OCI-LY1 (cell line): ENCODE data around the gene TAAR2.

Experiments
- H2AFZ ChIP-seq: fragments of 200-600 bp; sonication (generic), shearing (Covaris generic); 2 replicates; pipeline ENCODE4 v1.6.0; 2014; ENCODE audit warnings: antibody characterized with exemption, mild to moderate bottlenecking, low read length
- H3F3A ChIP-seq: fragments of 200-600 bp; sonication (generic), shearing (Covaris generic); 2 replicates; pipeline ENCODE4 v1.6.0; 2014; ENCODE audit warnings: mild to moderate bottlenecking, antibody characterized with exemption, low read length, moderate library complexity; ENCODE audit not compliant: insufficient read depth
- H3K27ac ChIP-seq: fragments of 200-600 bp; sonication (generic); 2 replicates; pipeline ENCODE4 v1.5.1; 2014; ENCODE audit warnings: low read length, mixed run types, mild to moderate bottlenecking, low read depth; ENCODE audit not compliant: poor library complexity, severe bottlenecking
- H3K27me3 ChIP-seq: fragments of 200-600 bp; sonication (generic); 2 replicates; pipeline ENCODE4 v1.6.0; 2014; ENCODE audit warnings: antibody characterized with exemption, mild to moderate bottlenecking, low read length, moderate library complexity; ENCODE audit not compliant: insufficient read depth
- H3K36me3 ChIP-seq: fragments of 200-600 bp; sonication (generic); 2 replicates; pipeline ENCODE4 v1.6.1; 2014; ENCODE audit warnings: mild to moderate bottlenecking, antibody characterized with exemption, low read length, moderate library complexity, mixed read lengths; ENCODE audit not compliant: insufficient read depth
- H3K4me1 ChIP-seq: fragments of 200-600 bp; sonication (generic); 2 replicates; pipeline ENCODE4 v1.5.1; 2014; ENCODE audit warnings: mild to moderate bottlenecking, low read length, moderate library complexity; ENCODE audit not compliant: insufficient read depth, severe bottlenecking
- H3K4me2 ChIP-seq: fragments of 200-600 bp; sonication (generic), shearing (Covaris generic); 2 replicates; pipeline ENCODE4 v1.6.1; 2014; ENCODE audit warnings: low read length
- H3K4me3 ChIP-seq: fragments of 200-600 bp; sonication (generic); 2 replicates; pipeline ENCODE4 v1.5.1; 2014; ENCODE audit warnings: low read length, low read depth, mild to moderate bottlenecking, mixed read lengths; ENCODE audit not compliant: poor library complexity, severe bottlenecking
- H3K79me2 ChIP-seq: fragments of 200-600 bp; shearing (Covaris generic); 2 replicates; pipeline ENCODE4 v1.6.1; 2016; ENCODE audit warnings: mixed run types, low read length, mixed read lengths; ENCODE audit not compliant: insufficient read depth
- H3K9ac ChIP-seq: fragments of 200-600 bp; sonication (generic), shearing (Covaris generic); 2 replicates; pipeline ENCODE4 v1.6.1; 2014; ENCODE audit warnings: mild to moderate bottlenecking, low read length, mixed read lengths
- H3K9me2 ChIP-seq: fragments of 200-600 bp; sonication (generic), shearing (Covaris generic); 2 replicates; pipeline ENCODE4 v1.6.1; 2014; ENCODE audit warnings: low read depth, mild to moderate bottlenecking, low read length, mixed read lengths
- H3K9me3 ChIP-seq: fragments of 200-600 bp; shearing (Covaris generic); 2 replicates; pipeline ENCODE4 v1.6.1; 2014; ENCODE audit warnings: low read length, mixed read lengths
- H4K20me1 ChIP-seq: fragments of 200-600 bp; sonication (generic), shearing (Covaris generic); 2 replicates; pipeline ENCODE4 v1.6.0; 2016; ENCODE audit warnings: mild to moderate bottlenecking, low read length; ENCODE audit not compliant: insufficient read depth
- EZH2 ChIP-seq: fragments of 200-600 bp; sonication (generic), shearing (Covaris generic); IDR thresholded peaks from 2 replicates; pipeline ENCODE4 v1.8.0; 2017; ENCODE audit warnings: borderline replicate concordance, mixed run types, mild to moderate bottlenecking, antibody characterized with exemption, low read length, moderate library complexity, mixed read lengths
- TF ChIP-seq, protein P1 (sequence below): fragments of 200-600 bp; sonication (generic), shearing (Covaris generic); IDR thresholded peaks from 2 replicates; pipeline ENCODE4 v1.5.1; 2017; ENCODE audit warnings: mild to moderate bottlenecking, antibody characterized with exemption, low read length, moderate library complexity, mixed read lengths

Gene TAAR2, protein sequence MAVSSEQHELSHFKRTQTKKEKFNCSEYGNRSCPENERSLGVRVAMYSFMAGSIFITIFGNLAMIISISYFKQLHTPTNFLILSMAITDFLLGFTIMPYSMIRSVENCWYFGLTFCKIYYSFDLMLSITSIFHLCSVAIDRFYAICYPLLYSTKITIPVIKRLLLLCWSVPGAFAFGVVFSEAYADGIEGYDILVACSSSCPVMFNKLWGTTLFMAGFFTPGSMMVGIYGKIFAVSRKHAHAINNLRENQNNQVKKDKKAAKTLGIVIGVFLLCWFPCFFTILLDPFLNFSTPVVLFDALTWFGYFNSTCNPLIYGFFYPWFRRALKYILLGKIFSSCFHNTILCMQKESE

GRCh38 chr6:132624175-132624574 is at the start of gene TAAR2:
TAAR2 (minus strand) TSS chr6:132624275; CDS start chr6:132624275, 0 bp downstream.
- TF ChIP-seq, protein P1, sequence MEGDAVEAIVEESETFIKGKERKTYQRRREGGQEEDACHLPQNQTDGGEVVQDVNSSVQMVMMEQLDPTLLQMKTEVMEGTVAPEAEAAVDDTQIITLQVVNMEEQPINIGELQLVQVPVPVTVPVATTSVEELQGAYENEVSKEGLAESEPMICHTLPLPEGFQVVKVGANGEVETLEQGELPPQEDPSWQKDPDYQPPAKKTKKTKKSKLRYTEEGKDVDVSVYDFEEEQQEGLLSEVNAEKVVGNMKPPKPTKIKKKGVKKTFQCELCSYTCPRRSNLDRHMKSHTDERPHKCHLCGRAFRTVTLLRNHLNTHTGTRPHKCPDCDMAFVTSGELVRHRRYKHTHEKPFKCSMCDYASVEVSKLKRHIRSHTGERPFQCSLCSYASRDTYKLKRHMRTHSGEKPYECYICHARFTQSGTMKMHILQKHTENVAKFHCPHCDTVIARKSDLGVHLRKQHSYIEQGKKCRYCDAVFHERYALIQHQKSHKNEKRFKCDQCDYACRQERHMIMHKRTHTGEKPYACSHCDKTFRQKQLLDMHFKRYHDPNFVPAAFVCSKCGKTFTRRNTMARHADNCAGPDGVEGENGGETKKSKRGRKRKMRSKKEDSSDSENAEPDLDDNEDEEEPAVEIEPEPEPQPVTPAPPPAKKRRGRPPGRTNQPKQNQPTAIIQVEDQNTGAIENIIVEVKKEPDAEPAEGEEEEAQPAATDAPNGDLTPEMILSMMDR, result no peak
- no peak for TF ChIP-seq EZH2
- no peak within 1 kb of the TSS for H3K9ac ChIP-seq
- no peaks in the 10 kb centered on the region for H3K36me3 ChIP-seq
- H3K9me3 ChIP-seq, result no peaks in the 10 kb centered on the region
- H3K4me3 ChIP-seq, result no peak within 1 kb of the TSS
- no peaks in the 10 kb centered on the region for H4K20me1 ChIP-seq
- no peak within 1 kb of the TSS for H2AFZ ChIP-seq
- no peaks in the 10 kb centered on the region for H3K4me1 ChIP-seq
- H3K4me2 ChIP-seq, result no peak within 1 kb of the TSS
- H3K79me2 ChIP-seq, result no peaks in the 10 kb centered on the region
- H3K9me2 ChIP-seq, result no peaks in the 10 kb centered on the region
- H3K27ac ChIP-seq, result no peak within 1 kb of the TSS
- no peaks in the 10 kb centered on the region for H3K27me3 ChIP-seq
- H3F3A ChIP-seq, result no peaks in the 10 kb centered on the region

- Histone ChIP-seq H3K9ac (no peak overlapping the region), H3K27ac (no peak overlapping the region), H3K36me3 (no peaks in the 10 kb centered on the region), H2AFZ (no peak overlapping the region), H4K20me1 (no peaks in the 10 kb centered on the region), H3K4me3 (no peak overlapping the region), H3K9me2 (no peaks in the 10 kb centered on the region), H3K4me2 (no peak overlapping the region), H3F3A (no peaks in the 10 kb centered on the region), H3K79me2 (no peaks in the 10 kb centered on the region), H3K9me3 (no peaks in the 10 kb centered on the region), H3K4me1 (peaks cover 8% of the 10 kb centered on the region), H3K27me3 (peaks cover 5% of the 10 kb centered on the region; the same call in 1 of the 2 replicates)
- TF ChIP-seq, protein P1, result no peak
Observed at GRCh38 chr6:132673376-132674094, 49.5 kb upstream of the TAAR2 start.

DNA sequence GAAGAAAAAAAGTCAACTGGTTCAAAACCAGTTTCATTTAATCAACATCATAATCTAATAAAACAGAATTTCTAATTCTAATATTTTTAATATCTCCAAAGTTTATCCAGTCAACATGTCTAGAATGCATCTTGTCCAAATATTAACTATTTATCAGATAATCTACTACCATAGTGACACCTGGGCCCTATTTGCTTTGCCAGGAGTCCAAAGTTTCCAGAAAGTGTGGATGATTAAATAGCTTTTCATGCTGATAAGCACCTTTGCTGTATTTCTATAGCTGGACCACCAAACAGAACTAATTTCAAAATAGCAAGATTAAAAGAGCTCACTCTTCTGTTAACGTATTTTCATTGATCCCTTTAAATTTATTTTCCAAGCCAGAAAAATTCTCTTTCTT is 47.2 kb upstream of the TAAR2 start:
- no peaks in the 10 kb centered on the region for H3K27me3 ChIP-seq
- no peak overlapping the region for H2AFZ ChIP-seq
- no peak overlapping the region for H3K27ac ChIP-seq
- TF ChIP-seq EZH2, result no peak
- TF ChIP-seq, protein P1, result no peak
- no peaks in the 10 kb centered on the region for H3F3A ChIP-seq
- H3K79me2 ChIP-seq, result no peaks in the 10 kb centered on the region
- H3K4me2 ChIP-seq, result no peak overlapping the region
- H3K9me3 ChIP-seq, result no peaks in the 10 kb centered on the region
- H3K4me1 ChIP-seq, result peaks cover 8% of the 10 kb centered on the region
- H3K36me3 ChIP-seq, result no peaks in the 10 kb centered on the region
- no peak overlapping the region for H3K4me3 ChIP-seq
- H3K9me2 ChIP-seq, result no peaks in the 10 kb centered on the region
- H3K9ac ChIP-seq, result no peak overlapping the region
- H4K20me1 ChIP-seq, result no peaks in the 10 kb centered on the region
